Thoracic aorta (tissue), 2 donors: ENCODE measurements around the gene FBXO2. TPM values are rescaled to one million over a fixed set of nuclear protein-coding genes. Genes with fewer than 3 reads are reported as not detected.

Experiments used
- ATAC-seq: fragments of 150-250 bp; one replicate; pipeline ENCODE4 v1.8.0; 2017; ENCODE audit warnings: low read depth; ENCODE audit not compliant: insufficient number of reproducible peaks, low FRiP score
- DNase-seq: peaks from one replicate; pipeline ENCODE4 v3.0.0-alpha.2; 2020; ENCODE audit warnings: low spot score
- H3K27ac ChIP-seq, 2 donors: fragments of 200-600 bp; sonication (generic); 1 replicate in 1 of 2; 2 replicates in 1 of 2; pipeline ENCODE4 v1.5.1; 2016; ENCODE audit warnings: mild to moderate bottlenecking in 2 of 2, moderate library complexity in 2 of 2
- H3K27me3 ChIP-seq: fragments of 200-600 bp; sonication (generic); replicated peaks from 2 replicates; pipeline ENCODE4 v1.6.0; 2016; ENCODE audit warnings: mild to moderate bottlenecking; ENCODE audit not compliant: insufficient read depth
- H3K36me3 ChIP-seq: fragments of 200-600 bp; sonication (generic); one replicate; pipeline ENCODE4 v1.5.1; 2016
- H3K4me1 ChIP-seq, 2 donors: fragments of 200-600 bp; sonication (generic); 1 replicate in 1 of 2; 2 replicates in 1 of 2; pipeline versions ENCODE4 v1.5.1 to v1.6.0; 2016; ENCODE audit warnings: low read depth in 2 of 2, mild to moderate bottlenecking in 1 of 2; ENCODE audit not compliant: control insufficient read depth in 1 of 2
- H3K4me3 ChIP-seq: fragments of 200-600 bp; sonication (generic); 2 replicates; pipeline ENCODE4 v1.5.1; 2016; ENCODE audit warnings: mild to moderate bottlenecking
- H3K9me3 ChIP-seq: fragments of 200-600 bp; sonication (generic); 2 replicates; pipeline ENCODE4 v1.5.1; 2016
- CTCF ChIP-seq: fragments of 200-600 bp; sonication (generic); IDR thresholded peaks from one replicate; pipeline ENCODE4 v1.5.1; 2019; ENCODE audit warnings: antibody characterized with exemption
- total RNA-seq, 2 donors: library from RNA; depleted of rRNA; stranded (reverse); fragments of >200 nt; gene quantifications; one replicate each; pipeline versions ENCODE4 v1.1.0 to v1.2.3, GENCODE V29; 2016

FBXO2 gene
- total RNA-seq, 2 donors from 2014 or later, result 3.8 to 12.9 TPM

- H3K36me3 ChIP-seq, result no peaks in the 10 kb centered on the region
- ATAC-seq (no peak), DNase-seq (no peak)
- peak overlapping the region; percentile 31 for H3K4me3 ChIP-seq
- H3K9me3 ChIP-seq, result no peaks in the 10 kb centered on the region
- no peaks in the 10 kb centered on the region for H3K27me3 ChIP-seq
- H3K4me1 ChIP-seq, result peaks cover 5 to 13% of the 10 kb centered on the region in 2 donors
- no peak overlapping the region for H3K27ac ChIP-seq
- no peak for TF ChIP-seq CTCF
Measured at GRCh38 chr1:11700601-11701467, 46.6 kb upstream of the FBXO2 start.

- Histone ChIP-seq H3K36me3 (no peaks in the 10 kb centered on the region), H3K27ac (no peak overlapping the region), H3K9me3 (no peaks in the 10 kb centered on the region), H3K4me3 (no peak overlapping the region), H3K27me3 (no peaks in the 10 kb centered on the region), H3K4me1 (peaks cover 11 to 25% of the 10 kb centered on the region in 2 donors)
- no peak for DNase-seq
- no peak for TF ChIP-seq CTCF
- no peak for ATAC-seq
Measured at GRCh38 chr1:11697893-11698210, 43.6 kb upstream of the FBXO2 start.

GRCh38 chr1:11697188-11697892 is 43.1 kb upstream of the FBXO2 start:
- ATAC-seq (no peak), DNase-seq (no peak)
- peaks cover 11 to 30% of the 10 kb centered on the region in 2 donors for H3K4me1 ChIP-seq
- H3K27me3 ChIP-seq, result peaks cover 3% of the 10 kb centered on the region
- H3K27ac ChIP-seq, result no peak overlapping the region
- no peaks in the 10 kb centered on the region for H3K9me3 ChIP-seq
- TF ChIP-seq CTCF, result no peak
- no peak overlapping the region for H3K4me3 ChIP-seq
- no peaks in the 10 kb centered on the region for H3K36me3 ChIP-seq

- no peak for TF ChIP-seq CTCF
- no peak overlapping the region for H3K4me3 ChIP-seq
- no peak overlapping the region for H3K27ac ChIP-seq
- DNase-seq, result no peak
- H3K36me3 ChIP-seq, result no peaks in the 10 kb centered on the region
- peaks cover 10 to 29% of the 10 kb centered on the region in 2 donors for H3K4me1 ChIP-seq
- H3K9me3 ChIP-seq, result no peaks in the 10 kb centered on the region
- H3K27me3 ChIP-seq, result peaks cover 8% of the 10 kb centered on the region
- ATAC-seq, result no peak
Measured at GRCh38 chr1:11695861-11696260, 41.6 kb upstream of the FBXO2 start.

- H3K27ac ChIP-seq, result no peak overlapping the region
- no peaks in the 10 kb centered on the region for H3K36me3 ChIP-seq
- H3K4me3 ChIP-seq, result no peak overlapping the region
- DNase-seq (no peak), ATAC-seq (no peak)
- peaks cover 8% of the 10 kb centered on the region for H3K27me3 ChIP-seq
- peaks cover 10 to 28% of the 10 kb centered on the region in 2 donors for H3K4me1 ChIP-seq
- TF ChIP-seq CTCF, result no peak
- H3K9me3 ChIP-seq, result no peaks in the 10 kb centered on the region
Measured at GRCh38 chr1:11693917-11694316, 39.7 kb upstream of the FBXO2 start.
